Measurements from ENCODE around the gene HYCC2. TPM values are rescaled to one million over a fixed set of nuclear protein-coding genes. Genes with fewer than 3 reads are reported as not detected.

HYCC2 gene
- total RNA-seq, 1 experiment from 2014 or later: 13.3 TPM

DNA sequence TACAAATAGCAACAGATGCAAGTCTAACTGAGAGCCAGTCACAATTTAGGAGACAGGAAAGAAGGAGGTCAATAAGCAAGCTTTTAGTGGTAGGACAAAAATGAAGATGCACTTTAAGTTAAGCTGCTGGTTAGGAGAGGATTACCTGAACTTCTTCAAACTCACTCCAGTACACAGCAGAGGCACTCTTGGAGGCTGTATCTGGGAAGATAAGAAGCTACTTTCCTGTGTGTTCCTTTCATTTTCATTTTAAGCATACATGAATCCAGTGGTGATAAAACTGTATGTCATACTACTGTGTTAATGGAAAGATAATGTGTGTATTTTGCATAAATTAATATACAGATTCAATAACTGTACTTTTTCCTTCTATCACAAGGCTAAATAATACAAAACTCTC lies 49.6 kb downstream of the HYCC2 start:
- Mint-ChIP-seq H3K36me3 (ENCODE audit: insufficient read depth in 1 of 3, low read depth in 3 of 3) (no peaks in the 10 kb centered on the region), H3K4me1 (no peaks in the 10 kb centered on the region), H3K27ac (no peak overlapping the region), H3K27me3 (ENCODE audit: low read depth) (no peaks in the 10 kb centered on the region), H3K9me3 (no peaks in the 10 kb centered on the region), H3K4me3 (no peak overlapping the region)
- Histone ChIP-seq H2AK5ac (ENCODE audit: insufficient read length, low read length) (no peak overlapping the region), H2BK12ac (ENCODE audit: insufficient read length, low read depth, low read length) (no peak overlapping the region), H2AFZ (ENCODE audit: low read length) (no peak overlapping the region), H2BK5ac (ENCODE audit: insufficient read length, low read length) (no peak overlapping the region), H3K27ac (ENCODE audit: insufficient read length, low read depth, low read length) (no peak overlapping the region), H3K23me2 (ENCODE audit: insufficient read length, low read depth, low read length, poor library complexity, severe bottlenecking) (no peaks in the 10 kb centered on the region), H3K9ac (ENCODE audit: extremely low read depth, insufficient read length, low read length) (no peak overlapping the region), H4K91ac (ENCODE audit: insufficient read length, low read depth, low read length) (no peak overlapping the region), H3K4ac (ENCODE audit: low read depth, low read length) (no peak overlapping the region), H4K5ac (ENCODE audit: insufficient read length, low read depth, low read length) (no peak overlapping the region), H3K27me3 (ENCODE audit: insufficient read depth, low read length) (no peaks in the 10 kb centered on the region), H3K9me3 (ENCODE audit: control insufficient read depth, low read depth, low read length) (no peaks in the 10 kb centered on the region), H4K8ac (replicated peaks; ENCODE audit: insufficient read length, low read depth, low read length) (no peak overlapping the region), H3K18ac (ENCODE audit: insufficient read length, low read depth, low read length) (no peak overlapping the region), H3K79me1 (ENCODE audit: insufficient read depth, low read depth, low read length, poor library complexity, severe bottlenecking) (no peaks in the 10 kb centered on the region), H3T11ph (ENCODE audit: low read length) (no peak overlapping the region), H2BK120ac (ENCODE audit: low read depth, low read length, poor library complexity, severe bottlenecking) (no peak overlapping the region), H3K23ac (ENCODE audit: insufficient read length, low read depth, low read length) (no peak overlapping the region), H3K14ac (ENCODE audit: insufficient read depth, low read length) (no peak overlapping the region), H3K4me2 (ENCODE audit: insufficient read depth, insufficient read length, low read length) (no peak overlapping the region), H2BK15ac (ENCODE audit: low read depth, low read length) (no peak overlapping the region), H3K79me2 (ENCODE audit: insufficient read depth, low read length) (peaks cover 3% of the 10 kb centered on the region; the same call in 1 of the 2 replicates), H3K4me1 (ENCODE audit: insufficient read depth, low read length) (no peaks in the 10 kb centered on the region), H3K56ac (ENCODE audit: insufficient read length, low read depth, low read length) (no peak overlapping the region), H2BK20ac (ENCODE audit: low read depth, low read length, poor library complexity, severe bottlenecking) (no peak overlapping the region), H4K20me1 (ENCODE audit: control insufficient read depth, insufficient read depth, insufficient read length) (no peaks in the 10 kb centered on the region)
- TF ChIP-seq CTCF (conservative IDR thresholded peaks at IDR 0.05): no peak
- no peak for DNase-seq

Other genes starting within 250 kb of the HYCC2 start
- 46.8 and 49.4 TPM in 2 replicates for gene CLK1, start 207.0 kb downstream of the HYCC2 start, total RNA-seq (2021)
- gene PPIL3, start 182.6 kb downstream of the HYCC2 start, total RNA-seq (2021): 56.5 and 63.4 TPM in 2 replicates
- 55.4 and 56.5 TPM in 2 replicates for gene NIF3L1, start 182.3 kb downstream of the HYCC2 start, total RNA-seq (2021)
- gene ORC2, start 108.0 kb downstream of the HYCC2 start, total RNA-seq (2021): 61.8 and 65.2 TPM in 2 replicates
- gene NDUFB3, start 330 bp upstream of the HYCC2 start, total RNA-seq (2021): 59.6 and 63.2 TPM in 2 replicates
- 5.7 and 7.6 TPM in 2 replicates for gene CFLAR, start 44.5 kb upstream of the HYCC2 start, total RNA-seq (2021)
- 2.7 and 3.3 TPM in 2 replicates for gene CASP10, start 111.5 kb upstream of the HYCC2 start, total RNA-seq (2021)
- 7.8 and 10.0 TPM in 2 replicates for gene CASP8, start 188.9 kb upstream of the HYCC2 start, total RNA-seq (2021)